GM23248 (cell line): ENCODE measurements around the gene HPDL.

Experiments used
- EZH2 ChIP-seq: fragments of 200-600 bp; sonication (generic); IDR thresholded peaks from 2 replicates; pipeline ENCODE4 v1.6.1; 2018; ENCODE audit warnings: antibody characterized with exemption, mild to moderate bottlenecking; ENCODE audit not compliant: insufficient read depth, poor library complexity, severe bottlenecking
- EZH2phosphoT487 ChIP-seq: fragments of 200-600 bp; sonication (generic); IDR thresholded peaks from 2 replicates; pipeline ENCODE4 v1.6.1; 2018; ENCODE audit warnings: antibody characterized with exemption, moderate library complexity, mild to moderate bottlenecking, low read depth; ENCODE audit not compliant: insufficient read depth

- TF ChIP-seq EZH2 (no peak), EZH2phosphoT487 (no peak)
Measured at GRCh38 chr1:45306319-45306718, 20.4 kb upstream of the HPDL start.
